Muscle layer of colon (tissue), 2 donors: ENCODE measurements around the gene PIAS3.
A peak's percentile ranks its signal among the peaks of the same experiment; 100 is the strongest.

ENCODE experiments used
- H3K27ac ChIP-seq: one replicate; pipeline ENCODE4 v1.7.0; 2013; ENCODE audit warnings: low read depth, mild to moderate bottlenecking, low read length, moderate library complexity
- H3K27me3 ChIP-seq, 2 donors: one replicate each; pipeline ENCODE4 v1.7.0; 2013; ENCODE audit warnings: low read length in 2 of 2, mild to moderate bottlenecking in 2 of 2; ENCODE audit not compliant: insufficient read depth in 2 of 2, control insufficient read depth in 1 of 2
- H3K36me3 ChIP-seq: one replicate; pipeline ENCODE4 v1.7.0; 2013; ENCODE audit warnings: mild to moderate bottlenecking, low read length; ENCODE audit not compliant: insufficient read depth
- H3K4me1 ChIP-seq: one replicate; pipeline ENCODE4 v1.7.0; 2013; ENCODE audit warnings: mild to moderate bottlenecking, low read length; ENCODE audit not compliant: insufficient read depth
- H3K4me3 ChIP-seq, 2 donors: one replicate each; pipeline ENCODE4 v1.7.0; 2013; ENCODE audit warnings: low read length in 2 of 2, low read depth in 1 of 2, mild to moderate bottlenecking in 1 of 2, moderate library complexity in 1 of 2
- H3K9ac ChIP-seq: one replicate; pipeline ENCODE4 v1.7.0; 2013; ENCODE audit warnings: low read length
- H3K9me3 ChIP-seq: one replicate; pipeline ENCODE4 v1.7.0; 2013; ENCODE audit warnings: mild to moderate bottlenecking, low read length
- donor health status: abdominal sarcoma.
- donor health status: Adenocarcinoma of cecum.

The PIAS3 gene

DNA sequence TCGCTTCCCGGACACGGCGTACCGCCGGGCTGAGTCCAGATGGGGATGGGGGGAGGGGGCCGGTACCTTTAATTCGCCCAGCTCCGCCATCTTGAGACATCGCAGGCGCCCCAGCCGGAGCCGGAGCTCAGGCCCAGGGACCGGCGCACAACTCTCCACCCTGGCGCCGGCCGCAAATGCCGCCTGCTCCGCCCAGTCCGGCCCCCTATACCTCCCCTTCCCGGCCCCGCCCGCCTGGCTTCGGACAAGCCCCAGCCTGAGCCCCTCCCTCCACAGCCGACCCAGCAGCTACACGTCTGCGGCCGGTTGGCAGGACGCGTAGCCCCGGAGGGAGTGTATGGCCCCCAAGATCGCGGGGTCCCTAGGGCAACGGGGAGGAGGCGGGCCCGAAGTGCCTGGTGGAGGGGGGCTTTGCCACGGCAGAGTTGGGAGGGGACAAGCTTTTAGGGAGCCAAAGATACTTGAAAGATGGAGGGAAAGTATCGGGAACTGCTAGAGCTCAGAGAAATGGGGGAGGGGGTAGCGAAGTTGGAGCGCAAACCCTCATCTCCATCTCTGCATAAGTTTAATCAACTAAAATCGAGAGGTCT is at the start of gene PIAS3:
TSS of gene PIAS3 (minus strand) at position 181 of the 590 bp plus-strand sequence. CDS start at position 90, 91 bp downstream.
- H3K4me3 ChIP-seq: peak within 1 kb of the TSS; percentile 85 to 99
- H3K4me1 ChIP-seq: peaks cover 16% of the 10 kb centered on the region
- peak within 1 kb of the TSS; percentile 96 for H3K9ac ChIP-seq
- H3K27me3 ChIP-seq: no peaks in the 10 kb centered on the region
- peaks cover 27% of the 10 kb centered on the region for H3K36me3 ChIP-seq
- no peaks in the 10 kb centered on the region for H3K9me3 ChIP-seq
- peak within 1 kb of the TSS; percentile 99 for H3K27ac ChIP-seq

DNA sequence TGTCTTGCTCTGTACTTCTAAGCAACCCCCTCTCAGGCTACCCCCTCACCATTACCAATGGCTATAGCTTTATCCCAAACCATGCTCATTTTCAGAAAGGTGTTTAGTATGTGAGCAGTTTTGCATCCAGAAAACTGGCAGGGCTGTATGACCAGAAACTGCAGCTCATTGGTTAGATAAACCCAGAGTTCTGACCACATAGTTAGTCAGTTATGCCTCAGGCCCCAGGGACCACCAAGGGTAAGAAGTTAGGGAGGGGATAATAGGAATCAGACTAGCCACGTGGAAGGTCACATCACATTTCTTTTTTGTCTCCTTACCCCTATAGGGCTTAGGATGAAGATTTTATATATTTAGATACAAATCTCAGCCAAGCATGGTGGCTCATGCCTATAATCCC is 49.8 kb upstream of the PIAS3 start:
- Histone ChIP-seq H3K4me3 (no peak overlapping the region), H3K9ac (no peak overlapping the region), H3K27ac (no peak overlapping the region), H3K4me1 (peaks cover 4% of the 10 kb centered on the region), H3K27me3 (no peaks in the 10 kb centered on the region), H3K9me3 (no peaks in the 10 kb centered on the region), H3K36me3 (peaks cover 22% of the 10 kb centered on the region)

DNA sequence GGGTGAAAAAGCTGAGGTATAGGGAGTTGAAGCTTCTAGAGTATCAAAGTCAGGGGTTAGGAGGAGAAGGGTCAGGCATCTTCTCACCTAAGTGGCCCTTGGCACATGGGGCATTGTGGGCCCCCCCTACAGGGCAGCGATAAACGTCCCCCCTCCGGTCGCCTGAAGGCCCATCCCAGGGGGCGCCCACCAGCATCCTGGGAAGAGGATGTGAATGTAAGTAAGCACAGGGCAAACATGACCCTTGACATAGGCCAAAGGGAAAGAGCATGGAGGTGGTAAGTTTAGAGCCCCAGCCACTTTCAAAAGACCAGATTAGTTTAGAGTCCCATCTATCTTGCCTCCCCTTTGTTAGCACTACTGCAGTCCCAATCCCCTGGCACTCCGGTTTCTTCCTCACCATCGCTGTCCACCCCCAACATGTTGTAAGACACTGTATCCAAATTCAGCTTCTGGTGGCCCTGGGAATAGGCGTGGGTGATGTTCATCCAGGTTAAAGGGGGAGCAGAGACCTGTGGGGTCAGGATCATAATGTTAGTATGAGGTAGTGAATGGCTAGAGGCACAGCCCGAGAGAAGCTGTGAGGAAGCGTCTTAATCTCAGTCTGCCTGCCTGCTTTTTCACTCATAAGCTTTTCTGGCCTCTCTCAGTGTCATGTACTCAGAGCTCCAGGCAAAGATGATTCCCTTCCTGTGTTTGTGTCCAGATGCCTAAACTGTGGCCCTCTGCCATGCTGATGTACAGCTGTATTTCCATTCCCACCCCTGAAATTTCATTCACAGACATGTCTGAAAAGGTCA is 48.3 kb upstream of the PIAS3 start:
- Histone ChIP-seq H3K27me3 (no peaks in the 10 kb centered on the region), H3K9ac (no peak overlapping the region), H3K27ac (no peak overlapping the region), H3K36me3 (peaks cover 15% of the 10 kb centered on the region), H3K4me3 (no peak overlapping the region), H3K4me1 (peaks cover 4% of the 10 kb centered on the region), H3K9me3 (no peaks in the 10 kb centered on the region)

DNA sequence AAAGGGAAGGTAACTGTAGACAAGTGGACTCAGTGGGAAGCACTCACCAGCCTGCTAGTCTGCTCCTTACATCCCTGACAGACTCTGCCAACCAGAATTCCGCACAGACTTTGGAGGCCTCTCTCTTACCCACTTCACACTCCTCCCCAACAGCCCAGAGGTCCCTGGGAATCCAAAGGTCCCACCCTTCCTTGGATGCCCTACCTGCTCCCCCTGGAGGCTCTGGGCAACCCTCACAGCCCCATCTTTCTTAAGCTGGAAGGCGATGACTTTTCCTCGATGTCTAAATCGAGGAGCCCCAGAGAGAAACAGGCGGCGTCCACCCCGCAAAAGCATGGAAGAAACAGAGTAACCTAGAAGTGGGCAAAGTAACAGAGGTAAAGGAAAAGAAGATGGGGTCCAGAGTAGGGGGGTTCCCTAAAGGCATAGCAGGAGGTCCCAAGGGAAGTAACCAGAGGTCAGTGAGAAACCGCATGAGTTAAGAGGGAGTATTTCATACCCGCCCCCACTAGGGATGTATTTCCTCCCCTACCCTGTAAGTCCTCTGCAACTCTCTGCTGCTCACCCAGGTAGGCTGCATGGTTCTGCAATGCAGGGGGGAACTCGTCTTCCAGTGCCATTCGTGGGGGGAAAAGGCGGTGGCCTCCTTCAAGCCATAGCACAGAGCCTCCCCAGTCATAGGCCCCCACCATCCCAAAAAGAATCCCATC is 42.6 kb upstream of the PIAS3 start:
- H3K4me1 ChIP-seq: no peaks in the 10 kb centered on the region
- H3K27ac ChIP-seq: no peak overlapping the region
- H3K9me3 ChIP-seq: no peaks in the 10 kb centered on the region
- no peaks in the 10 kb centered on the region for H3K27me3 ChIP-seq
- H3K9ac ChIP-seq: no peak overlapping the region
- H3K36me3 ChIP-seq: no peaks in the 10 kb centered on the region
- no peak overlapping the region for H3K4me3 ChIP-seq

DNA sequence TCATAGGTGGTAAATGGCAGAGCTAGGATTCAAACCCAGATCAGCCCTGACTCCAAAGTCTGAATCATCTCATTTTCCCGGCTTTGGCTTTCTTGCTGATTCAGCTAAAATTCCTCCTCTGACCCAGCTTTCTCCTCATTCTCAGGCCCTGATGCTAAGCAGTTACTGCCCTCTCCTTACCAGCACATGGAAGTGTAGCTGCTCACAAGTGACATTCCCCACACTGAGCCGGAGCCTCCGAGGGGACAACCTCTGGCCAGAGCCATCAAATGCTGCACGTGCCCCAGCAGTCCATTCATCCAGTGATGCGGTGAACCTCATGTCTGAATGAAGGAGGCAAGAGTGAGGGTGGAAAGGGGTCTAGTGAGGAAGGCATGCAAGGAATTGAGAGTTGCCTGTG is 39.9 kb upstream of the PIAS3 start:
- Histone ChIP-seq H3K9ac (no peak overlapping the region), H3K4me3 (no peak overlapping the region), H3K4me1 (no peaks in the 10 kb centered on the region), H3K27ac (no peak overlapping the region), H3K36me3 (no peaks in the 10 kb centered on the region), H3K9me3 (no peaks in the 10 kb centered on the region), H3K27me3 (no peaks in the 10 kb centered on the region)

DNA sequence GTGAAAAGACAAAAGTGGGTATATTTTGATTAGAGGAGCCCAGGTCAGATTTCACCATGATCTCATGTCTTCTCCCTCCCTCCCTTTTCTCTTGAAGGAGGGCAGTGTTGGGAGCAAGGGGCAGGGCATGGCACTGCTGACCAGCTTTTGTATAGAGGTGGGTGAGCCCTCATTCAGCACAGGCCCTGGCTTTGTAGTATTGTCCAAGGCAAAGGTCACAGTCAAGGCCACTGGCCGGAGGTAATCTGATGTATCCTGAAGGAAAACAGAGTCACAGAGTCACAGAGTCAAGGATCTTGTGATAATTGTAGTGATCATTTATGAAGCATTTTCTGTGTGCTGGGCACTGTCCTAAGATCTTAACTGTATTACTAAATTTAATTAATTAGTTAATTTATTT is 39.1 kb upstream of the PIAS3 start:
- H3K27me3 ChIP-seq: no peaks in the 10 kb centered on the region
- H3K36me3 ChIP-seq: no peaks in the 10 kb centered on the region
- no peak overlapping the region for H3K4me3 ChIP-seq
- peaks cover 2% of the 10 kb centered on the region for H3K4me1 ChIP-seq
- H3K9ac ChIP-seq: no peak overlapping the region
- H3K9me3 ChIP-seq: no peaks in the 10 kb centered on the region
- H3K27ac ChIP-seq: no peak overlapping the region

DNA sequence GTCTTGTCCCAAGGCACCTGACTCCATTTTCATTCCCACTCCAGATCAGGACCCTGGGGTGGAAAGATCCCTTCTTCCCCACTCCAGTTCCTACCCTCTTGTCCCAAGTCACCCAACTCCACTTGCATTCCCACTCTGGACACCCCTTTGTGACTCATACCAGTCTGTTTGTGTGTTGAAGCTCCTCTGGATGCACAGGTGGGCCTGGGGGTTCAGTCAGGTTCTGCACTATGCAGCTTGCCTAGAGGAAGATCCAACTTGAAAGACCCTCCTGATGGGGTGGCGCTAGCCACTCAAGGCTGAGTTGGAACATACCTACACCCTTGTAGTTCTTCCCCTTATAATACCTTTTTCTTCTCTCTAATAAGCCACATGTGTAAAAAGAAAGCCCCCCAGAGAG is 36.6 kb upstream of the PIAS3 start:
- Histone ChIP-seq H3K27me3 (no peaks in the 10 kb centered on the region), H3K36me3 (no peaks in the 10 kb centered on the region), H3K9me3 (no peaks in the 10 kb centered on the region), H3K9ac (no peak overlapping the region), H3K27ac (no peak overlapping the region), H3K4me1 (peaks cover 21% of the 10 kb centered on the region), H3K4me3 (no peak overlapping the region)

DNA sequence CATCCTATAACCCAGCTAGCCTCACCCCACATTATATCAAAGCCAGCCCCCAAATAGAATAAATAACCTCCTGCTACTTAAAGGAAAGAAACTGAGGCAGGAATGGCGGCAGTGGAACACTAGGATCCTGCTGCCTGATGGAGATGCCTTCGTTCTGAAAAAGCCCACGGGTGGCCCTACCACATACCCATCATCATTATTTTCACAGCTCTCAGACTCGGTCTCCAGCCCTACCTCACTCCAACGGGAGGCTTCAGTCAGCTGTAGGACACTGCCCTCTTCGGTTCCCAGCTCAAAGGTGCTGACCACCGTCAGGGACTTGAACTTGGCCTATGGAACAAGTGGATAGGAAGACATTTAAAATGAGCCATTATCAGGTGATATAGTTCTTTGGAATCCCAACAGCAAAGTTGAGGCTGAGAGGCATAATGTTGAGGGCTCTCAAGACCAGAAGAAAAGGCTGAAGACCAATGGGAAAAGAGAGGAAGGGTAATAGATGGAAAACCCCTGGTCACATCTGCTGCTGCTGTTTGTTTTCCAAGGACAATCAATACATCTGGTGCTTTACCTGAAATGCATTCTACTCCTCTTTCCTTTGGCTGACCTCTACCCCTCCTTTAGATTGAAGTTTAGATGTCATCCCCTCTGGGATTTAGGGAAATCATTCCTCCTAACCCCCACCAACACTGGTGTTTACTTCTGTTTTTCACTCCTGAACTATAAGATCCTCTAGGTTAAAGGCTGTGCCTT is 34.6 kb upstream of the PIAS3 start:
- no peak overlapping the region for H3K9ac ChIP-seq
- no peak overlapping the region for H3K4me3 ChIP-seq
- no peaks in the 10 kb centered on the region for H3K27me3 ChIP-seq
- H3K9me3 ChIP-seq: no peaks in the 10 kb centered on the region
- no peaks in the 10 kb centered on the region for H3K36me3 ChIP-seq
- H3K4me1 ChIP-seq: peaks cover 21% of the 10 kb centered on the region
- no peak overlapping the region for H3K27ac ChIP-seq

DNA sequence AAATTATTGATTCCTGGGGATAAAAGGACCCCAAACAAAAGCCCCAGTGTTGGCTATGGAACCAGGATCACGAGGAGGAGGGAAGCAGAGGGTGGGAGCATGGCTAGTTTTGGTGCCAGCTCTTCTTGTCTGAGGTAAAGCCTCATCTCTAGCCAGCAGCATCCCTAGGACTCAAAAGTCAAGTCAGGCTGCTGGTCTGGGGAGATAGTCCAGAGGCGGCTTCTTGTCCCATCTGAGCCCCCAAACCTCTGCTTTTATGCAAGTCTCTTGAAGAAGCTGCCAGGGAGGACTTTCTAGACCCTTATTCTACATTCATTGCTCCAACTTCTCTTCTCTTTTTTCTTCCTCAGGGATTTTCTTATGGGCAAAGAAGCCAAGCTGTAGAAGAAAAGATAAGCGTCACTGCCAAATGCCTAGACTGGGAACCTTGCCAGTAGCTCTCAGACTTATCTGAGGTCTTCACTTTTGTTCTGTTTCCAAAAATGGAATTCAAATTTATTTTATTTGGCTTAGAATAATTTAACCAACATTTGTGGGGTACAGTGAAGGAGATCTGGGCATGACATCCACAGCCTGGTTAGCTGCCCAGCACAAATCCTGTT is 33.7 kb upstream of the PIAS3 start:
- Histone ChIP-seq H3K4me1 (peaks cover 21% of the 10 kb centered on the region), H3K9ac (peak overlapping the region; percentile 42), H3K27me3 (no peaks in the 10 kb centered on the region), H3K9me3 (no peaks in the 10 kb centered on the region), H3K4me3 (peak overlapping the region in 1 of 2 donors; percentile 39), H3K36me3 (no peaks in the 10 kb centered on the region), H3K27ac (peak overlapping the region; percentile 27)

DNA sequence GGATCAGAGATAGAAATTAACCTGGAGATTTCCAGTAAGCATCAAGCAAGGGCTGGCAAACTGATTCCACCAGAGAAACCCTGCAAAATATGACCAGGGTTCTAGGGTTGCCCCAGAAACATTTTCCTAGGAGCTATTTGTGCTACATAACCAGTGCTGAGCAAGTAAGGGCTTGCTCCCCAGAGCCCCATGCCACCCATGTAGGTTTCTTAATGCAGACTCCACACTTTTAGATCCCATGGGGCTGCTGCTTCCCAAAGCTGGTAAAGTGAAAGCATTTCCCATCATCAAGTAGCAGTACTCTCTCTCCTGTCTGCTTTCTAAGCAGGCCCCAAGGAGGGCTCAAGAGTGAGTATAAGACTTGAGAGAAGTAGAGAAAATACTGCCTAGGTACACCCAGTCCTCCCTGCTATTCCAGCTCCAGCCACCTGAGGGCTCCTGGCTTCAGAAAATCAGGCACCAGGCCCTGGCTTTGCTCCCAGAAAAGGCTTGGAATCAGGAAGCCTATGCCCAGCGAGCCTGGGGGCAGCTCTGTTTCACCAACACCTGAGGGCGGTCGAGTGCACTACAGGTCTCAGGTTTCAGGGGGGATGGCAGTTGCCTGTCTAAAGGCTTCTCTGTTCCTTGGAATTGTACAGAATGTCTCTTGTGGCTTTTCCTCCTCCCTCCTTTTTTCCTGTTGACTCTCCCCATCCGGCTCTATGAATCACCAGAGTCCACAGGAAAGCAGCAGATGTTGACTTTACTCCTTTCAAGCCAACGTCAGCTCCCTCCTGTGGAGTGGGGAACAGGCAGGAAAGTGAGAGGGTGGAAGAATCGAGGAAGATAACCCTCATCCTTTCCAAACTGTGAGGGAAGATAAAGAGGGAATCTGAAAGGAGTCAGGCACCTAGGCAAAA is 33.0 kb upstream of the PIAS3 start:
- H3K27me3 ChIP-seq: no peaks in the 10 kb centered on the region
- no peaks in the 10 kb centered on the region for H3K9me3 ChIP-seq
- no peaks in the 10 kb centered on the region for H3K36me3 ChIP-seq
- peak overlapping the region; percentile 42 for H3K9ac ChIP-seq
- H3K4me3 ChIP-seq: peak overlapping the region in 1 of 2 donors; percentile 39
- H3K4me1 ChIP-seq: peaks cover 21% of the 10 kb centered on the region
- peak overlapping the region; percentile 43 for H3K27ac ChIP-seq
